ENCODE measurements around the gene HMCN1. TPM values are rescaled to one million over a fixed set of nuclear protein-coding genes. Genes with fewer than 3 reads are reported as not detected.

HMCN1 gene
- total and polyA plus RNA-seq, 2 experiments from 2014 or later: 1.6 to 8.7 TPM

DNA sequence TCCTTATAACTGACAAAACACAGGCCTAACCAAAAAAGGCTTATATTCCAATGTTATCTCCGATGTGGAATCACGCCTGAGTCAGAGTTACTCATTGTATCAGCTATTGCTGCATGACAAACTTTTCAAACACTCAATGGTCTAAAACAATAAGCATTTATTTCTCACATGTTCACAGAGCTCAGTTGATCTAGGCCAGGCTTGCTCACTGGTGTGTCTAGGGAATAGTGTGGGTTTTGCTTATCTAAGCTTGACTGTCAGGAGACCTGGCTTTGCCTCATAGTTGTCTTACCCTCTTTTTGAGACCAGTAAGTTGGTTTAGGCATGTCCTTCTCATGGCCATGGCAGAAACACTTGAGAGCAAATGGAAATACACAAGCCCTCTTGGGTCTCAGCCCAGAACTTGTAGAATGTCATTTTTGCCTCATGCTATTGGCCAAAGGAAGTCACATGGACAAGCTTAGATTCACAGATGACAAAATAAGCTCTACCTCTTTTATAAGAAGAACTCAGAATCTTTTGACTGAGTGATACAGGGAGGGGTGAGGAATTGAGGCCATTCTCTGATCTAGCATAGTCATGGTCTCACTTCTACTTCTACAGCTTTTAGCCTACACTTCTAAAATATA, 130.8 kb downstream of the HMCN1 start:
- TF ChIP-seq ZNF331 (CRISPR knock-in tag; IDR thresholded peaks at IDR 0.05; ENCODE audit: low read depth) (no peak), CREB1 (CRISPR knock-in tag; IDR thresholded peaks at IDR 0.05; ENCODE audit: low read depth) (no peak), POLR2AphosphoS5 (IDR thresholded peaks at IDR 0.05; ENCODE audit: low read depth) (no peak), ZNF114 (CRISPR knock-in tag; IDR thresholded peaks at IDR 0.05) (no peak), STAT1 (IDR thresholded peaks at IDR 0.05; ENCODE audit: unreplicated experiment) (no peak), EZH2 (IDR thresholded peaks at IDR 0.05; ENCODE audit: low read depth, unreplicated experiment) (no peak), JUNB (IDR thresholded peaks at IDR 0.05; ENCODE audit: unreplicated experiment) (no peak), NANOG (IDR thresholded peaks at IDR 0.05; ENCODE audit: borderline replicate concordance) (no peak)
- TF ChIP-seq, protein P1, sequence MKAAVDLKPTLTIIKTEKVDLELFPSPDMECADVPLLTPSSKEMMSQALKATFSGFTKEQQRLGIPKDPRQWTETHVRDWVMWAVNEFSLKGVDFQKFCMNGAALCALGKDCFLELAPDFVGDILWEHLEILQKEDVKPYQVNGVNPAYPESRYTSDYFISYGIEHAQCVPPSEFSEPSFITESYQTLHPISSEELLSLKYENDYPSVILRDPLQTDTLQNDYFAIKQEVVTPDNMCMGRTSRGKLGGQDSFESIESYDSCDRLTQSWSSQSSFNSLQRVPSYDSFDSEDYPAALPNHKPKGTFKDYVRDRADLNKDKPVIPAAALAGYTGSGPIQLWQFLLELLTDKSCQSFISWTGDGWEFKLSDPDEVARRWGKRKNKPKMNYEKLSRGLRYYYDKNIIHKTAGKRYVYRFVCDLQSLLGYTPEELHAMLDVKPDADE (IDR thresholded peaks at IDR 0.05): no peak
- TF ChIP-seq, protein P2, sequence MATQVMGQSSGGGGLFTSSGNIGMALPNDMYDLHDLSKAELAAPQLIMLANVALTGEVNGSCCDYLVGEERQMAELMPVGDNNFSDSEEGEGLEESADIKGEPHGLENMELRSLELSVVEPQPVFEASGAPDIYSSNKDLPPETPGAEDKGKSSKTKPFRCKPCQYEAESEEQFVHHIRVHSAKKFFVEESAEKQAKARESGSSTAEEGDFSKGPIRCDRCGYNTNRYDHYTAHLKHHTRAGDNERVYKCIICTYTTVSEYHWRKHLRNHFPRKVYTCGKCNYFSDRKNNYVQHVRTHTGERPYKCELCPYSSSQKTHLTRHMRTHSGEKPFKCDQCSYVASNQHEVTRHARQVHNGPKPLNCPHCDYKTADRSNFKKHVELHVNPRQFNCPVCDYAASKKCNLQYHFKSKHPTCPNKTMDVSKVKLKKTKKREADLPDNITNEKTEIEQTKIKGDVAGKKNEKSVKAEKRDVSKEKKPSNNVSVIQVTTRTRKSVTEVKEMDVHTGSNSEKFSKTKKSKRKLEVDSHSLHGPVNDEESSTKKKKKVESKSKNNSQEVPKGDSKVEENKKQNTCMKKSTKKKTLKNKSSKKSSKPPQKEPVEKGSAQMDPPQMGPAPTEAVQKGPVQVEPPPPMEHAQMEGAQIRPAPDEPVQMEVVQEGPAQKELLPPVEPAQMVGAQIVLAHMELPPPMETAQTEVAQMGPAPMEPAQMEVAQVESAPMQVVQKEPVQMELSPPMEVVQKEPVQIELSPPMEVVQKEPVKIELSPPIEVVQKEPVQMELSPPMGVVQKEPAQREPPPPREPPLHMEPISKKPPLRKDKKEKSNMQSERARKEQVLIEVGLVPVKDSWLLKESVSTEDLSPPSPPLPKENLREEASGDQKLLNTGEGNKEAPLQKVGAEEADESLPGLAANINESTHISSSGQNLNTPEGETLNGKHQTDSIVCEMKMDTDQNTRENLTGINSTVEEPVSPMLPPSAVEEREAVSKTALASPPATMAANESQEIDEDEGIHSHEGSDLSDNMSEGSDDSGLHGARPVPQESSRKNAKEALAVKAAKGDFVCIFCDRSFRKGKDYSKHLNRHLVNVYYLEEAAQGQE (IDR thresholded peaks at IDR 0.05; ENCODE audit: unreplicated experiment): no peak
- no peaks in the 10 kb centered on the region for H3K27me3 Mint-ChIP-seq (ENCODE audit: insufficient read depth, low read depth, poor library complexity)
- ATAC-seq (no peak), DNase-seq (ENCODE audit: low spot score) (no peak)
- Histone ChIP-seq H3K36me3 (ENCODE audit: insufficient read depth) (no peaks in the 10 kb centered on the region), H4K20me1 (replicated peaks; ENCODE audit: insufficient read depth) (no peaks in the 10 kb centered on the region), H3K79me2 (replicated peaks; ENCODE audit: insufficient read depth) (no peaks in the 10 kb centered on the region), H3K27ac (ENCODE audit: low read depth) (no peak overlapping the region), H3K4me3 (no peak overlapping the region), H3K9me2 (ENCODE audit: insufficient read depth) (no peaks in the 10 kb centered on the region), H3K4me1 (ENCODE audit: insufficient read depth) (peaks cover 15% of the 10 kb centered on the region), H3K27me3 (ENCODE audit: insufficient read depth) (no peaks in the 10 kb centered on the region), H2AFZ (no peak overlapping the region), H3F3A (replicated peaks; ENCODE audit: low read depth) (no peaks in the 10 kb centered on the region), H3K4me2 (no peak overlapping the region)
- peaks cover 8% of the 10 kb centered on the region; the same call in 1 of the 3 replicates for H3K36me3 Mint-ChIP-seq (ENCODE audit: low read depth)
- H3K9me3 Mint-ChIP-seq: no peaks in the 10 kb centered on the region
- peaks cover 18% of the 10 kb centered on the region for H3K4me1 Mint-ChIP-seq
- no peak overlapping the region for H3K4me3 Mint-ChIP-seq
- no peak overlapping the region for H3K27ac Mint-ChIP-seq

DNA sequence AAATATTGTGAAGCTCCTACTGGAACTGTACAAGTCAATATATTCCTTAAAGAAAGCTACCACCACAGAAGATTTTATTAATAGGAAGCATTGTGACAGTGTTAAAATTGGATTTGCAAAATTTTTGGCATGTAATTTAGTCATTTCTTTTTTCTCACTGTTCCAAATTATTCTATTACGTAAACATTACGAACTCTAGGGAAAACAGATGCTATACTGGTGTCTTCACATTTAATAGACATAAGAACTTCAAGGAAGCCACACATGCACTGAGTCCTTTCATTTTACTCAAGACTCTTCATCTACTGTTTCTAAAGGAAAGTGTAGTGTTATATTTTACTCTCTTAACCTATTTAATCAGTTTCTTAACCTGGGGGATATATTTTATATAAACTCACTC, 135.4 kb downstream of the HMCN1 start:
- Histone ChIP-seq H3K79me2 (replicated peaks; ENCODE audit: insufficient read depth) (no peaks in the 10 kb centered on the region), H3K27me3 (ENCODE audit: insufficient read depth) (no peaks in the 10 kb centered on the region), H3K4me3 (no peak overlapping the region), H3K9me2 (ENCODE audit: insufficient read depth) (no peaks in the 10 kb centered on the region), H3F3A (replicated peaks; ENCODE audit: low read depth) (no peaks in the 10 kb centered on the region), H3K27ac (ENCODE audit: low read depth) (no peak overlapping the region), H3K4me1 (ENCODE audit: insufficient read depth) (no peaks in the 10 kb centered on the region), H3K36me3 (ENCODE audit: insufficient read depth) (no peaks in the 10 kb centered on the region), H4K20me1 (replicated peaks; ENCODE audit: insufficient read depth) (no peaks in the 10 kb centered on the region), H2AFZ (no peak overlapping the region), H3K4me2 (no peak overlapping the region)
- Mint-ChIP-seq H3K4me1 (peaks cover 7% of the 10 kb centered on the region), H3K9me3 (no peaks in the 10 kb centered on the region), H3K36me3 (ENCODE audit: low read depth) (peaks cover 8% of the 10 kb centered on the region; the same call in 1 of the 3 replicates), H3K27ac (no peak overlapping the region), H3K27me3 (ENCODE audit: insufficient read depth, low read depth, poor library complexity) (peaks cover 3% of the 10 kb centered on the region), H3K4me3 (no peak overlapping the region)
- ATAC-seq (no peak), DNase-seq (ENCODE audit: low spot score) (no peak)
- TF ChIP-seq NANOG (IDR thresholded peaks at IDR 0.05; ENCODE audit: borderline replicate concordance): no peak
- no peak for TF ChIP-seq ZNF114 (CRISPR knock-in tag; IDR thresholded peaks at IDR 0.05)
- TF ChIP-seq STAT1 (IDR thresholded peaks at IDR 0.05; ENCODE audit: unreplicated experiment): no peak
- TF ChIP-seq, protein P3, sequence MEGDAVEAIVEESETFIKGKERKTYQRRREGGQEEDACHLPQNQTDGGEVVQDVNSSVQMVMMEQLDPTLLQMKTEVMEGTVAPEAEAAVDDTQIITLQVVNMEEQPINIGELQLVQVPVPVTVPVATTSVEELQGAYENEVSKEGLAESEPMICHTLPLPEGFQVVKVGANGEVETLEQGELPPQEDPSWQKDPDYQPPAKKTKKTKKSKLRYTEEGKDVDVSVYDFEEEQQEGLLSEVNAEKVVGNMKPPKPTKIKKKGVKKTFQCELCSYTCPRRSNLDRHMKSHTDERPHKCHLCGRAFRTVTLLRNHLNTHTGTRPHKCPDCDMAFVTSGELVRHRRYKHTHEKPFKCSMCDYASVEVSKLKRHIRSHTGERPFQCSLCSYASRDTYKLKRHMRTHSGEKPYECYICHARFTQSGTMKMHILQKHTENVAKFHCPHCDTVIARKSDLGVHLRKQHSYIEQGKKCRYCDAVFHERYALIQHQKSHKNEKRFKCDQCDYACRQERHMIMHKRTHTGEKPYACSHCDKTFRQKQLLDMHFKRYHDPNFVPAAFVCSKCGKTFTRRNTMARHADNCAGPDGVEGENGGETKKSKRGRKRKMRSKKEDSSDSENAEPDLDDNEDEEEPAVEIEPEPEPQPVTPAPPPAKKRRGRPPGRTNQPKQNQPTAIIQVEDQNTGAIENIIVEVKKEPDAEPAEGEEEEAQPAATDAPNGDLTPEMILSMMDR (conservative IDR thresholded peaks at IDR 0.05; ENCODE audit: low read depth in 2 of 2): no peak
- no peak for TF ChIP-seq CREB1 (CRISPR knock-in tag; IDR thresholded peaks at IDR 0.05; ENCODE audit: low read depth)
- no peak for TF ChIP-seq ZNF331 (CRISPR knock-in tag; IDR thresholded peaks at IDR 0.05; ENCODE audit: low read depth)
- no peak for TF ChIP-seq EZH2phosphoT487 (IDR thresholded peaks at IDR 0.05; ENCODE audit: unreplicated experiment)
- TF ChIP-seq JUNB (IDR thresholded peaks at IDR 0.05; ENCODE audit: unreplicated experiment): no peak
- no peak for TF ChIP-seq POLR2AphosphoS5 (IDR thresholded peaks at IDR 0.05; ENCODE audit: low read depth)
- TF ChIP-seq, protein P2 (IDR thresholded peaks at IDR 0.05; ENCODE audit: unreplicated experiment): no peak
- no peak for TF ChIP-seq EZH2 (IDR thresholded peaks at IDR 0.05; ENCODE audit: low read depth, unreplicated experiment)
